Hepatocyte (in vitro differentiated cells): Measurements from ENCODE around the gene SESN3.

ENCODE experiments used
- CTCF ChIP-seq: fragments of 200-600 bp; sonication (generic); IDR thresholded peaks from 2 replicates; pipeline ENCODE4 v1.5.1; 2016; ENCODE audit warnings: antibody characterized with exemption, mild to moderate bottlenecking; ENCODE audit not compliant: poor library complexity
- EZH2 ChIP-seq: fragments of 200-600 bp; sonication (generic); IDR thresholded peaks from 2 replicates; pipeline ENCODE4 v1.6.1; 2016; ENCODE audit warnings: antibody characterized with exemption, mild to moderate bottlenecking, borderline replicate concordance
- EZH2phosphoT487 ChIP-seq: fragments of 200-600 bp; sonication (generic); IDR thresholded peaks from one replicate; pipeline ENCODE4 v1.6.1; 2018; ENCODE audit warnings: antibody characterized with exemption, mild to moderate bottlenecking, low read depth, moderate library complexity; ENCODE audit not compliant: unreplicated experiment, severe bottlenecking

- TF ChIP-seq CTCF (no peak), EZH2 (no peak), EZH2phosphoT487 (no peak)
These were observed 23.2 kb upstream of the SESN3 start for GRCh38 chr11:95254131-95254704.
